Measurements from ENCODE around the gene IKZF2.

DNA sequence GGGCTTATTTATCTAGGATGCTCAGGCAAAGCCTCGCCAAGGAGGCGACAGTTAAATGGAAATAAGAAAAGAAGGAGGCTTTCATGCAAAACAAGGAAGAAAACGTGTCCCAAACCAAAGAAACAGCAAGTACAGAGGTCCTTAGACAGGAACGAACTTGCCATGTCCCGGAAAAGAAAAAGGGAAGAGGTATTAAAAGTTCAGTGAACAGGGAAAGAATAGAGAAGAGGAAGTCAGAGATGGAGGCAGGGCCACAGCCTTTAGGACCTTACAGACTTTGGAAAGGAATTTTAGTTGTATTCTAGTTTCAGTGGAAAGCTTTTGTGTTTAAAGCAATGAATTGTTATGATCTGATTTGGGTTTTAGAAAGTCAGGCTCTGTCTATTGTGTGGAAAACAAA is 22.1 kb downstream of the IKZF2 start:
- TF ChIP-seq CTCF (IDR thresholded peaks at IDR 0.05; ENCODE audit: extremely low read depth in 1 of 2, insufficient read depth in 1 of 2, low read depth in 1 of 2, low read length in 2 of 2) (no peak), MYC (IDR thresholded peaks at IDR 0.05; ENCODE audit: low read depth, low read length) (no peak), POLR2A (IDR thresholded peaks at IDR 0.05; ENCODE audit: low read depth, low read length) (no peak), EZH2 (IDR thresholded peaks at IDR 0.05; ENCODE audit: borderline replicate concordance, low read depth, low read length, severe bottlenecking) (no peak), GATA2 (IDR thresholded peaks at IDR 0.05; ENCODE audit: insufficient read depth, insufficient read length, low read depth, low read length) (no peak)
- TF ChIP-seq, protein P1, sequence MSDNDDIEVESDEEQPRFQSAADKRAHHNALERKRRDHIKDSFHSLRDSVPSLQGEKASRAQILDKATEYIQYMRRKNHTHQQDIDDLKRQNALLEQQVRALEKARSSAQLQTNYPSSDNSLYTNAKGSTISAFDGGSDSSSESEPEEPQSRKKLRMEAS (IDR thresholded peaks at IDR 0.05; ENCODE audit: insufficient read depth, insufficient read length), result no peak

Measured in endothelial cell of umbilical vein (primary cell).